Measurements from ENCODE around the gene SH3RF3. TPM values are rescaled to one million over a fixed set of nuclear protein-coding genes. Genes with fewer than 3 reads are reported as not detected.

Gene SH3RF3
- polyA plus RNA-seq, 3 donors from 2014 or later, result not detected

DNA sequence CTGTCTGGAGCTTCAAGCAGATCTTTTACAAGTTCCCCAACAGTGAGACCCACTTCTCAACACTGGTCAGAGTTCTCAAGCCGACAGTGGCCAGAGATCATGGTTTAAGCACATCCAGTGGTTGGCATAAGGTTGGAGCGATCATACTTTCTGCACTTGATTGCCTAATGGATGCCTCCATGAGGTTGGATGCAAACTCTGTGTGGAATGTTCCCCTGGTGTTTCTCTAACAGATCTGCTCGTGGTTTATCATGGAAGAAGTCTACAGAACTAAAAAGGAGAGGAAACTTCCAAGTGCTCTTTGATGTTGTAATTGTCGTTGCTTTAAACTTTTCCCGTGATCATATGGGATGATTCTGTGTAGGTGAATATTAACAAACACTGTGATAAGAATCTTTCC, 60.7 kb downstream of the SH3RF3 start:
- Mint-ChIP-seq H3K4me3 (no peak overlapping the region), H3K4me1 (no peaks in the 10 kb centered on the region), H3K27me3 (ENCODE audit: low read depth in 3 of 3) (peaks cover 0 to 12% (median 6%) of the 10 kb centered on the region in 3 donors), H3K27ac (no peak overlapping the region), H3K9me3 (no peaks in the 10 kb centered on the region), H3K36me3 (no peaks in the 10 kb centered on the region)
- no peak for DNase-seq

DNA sequence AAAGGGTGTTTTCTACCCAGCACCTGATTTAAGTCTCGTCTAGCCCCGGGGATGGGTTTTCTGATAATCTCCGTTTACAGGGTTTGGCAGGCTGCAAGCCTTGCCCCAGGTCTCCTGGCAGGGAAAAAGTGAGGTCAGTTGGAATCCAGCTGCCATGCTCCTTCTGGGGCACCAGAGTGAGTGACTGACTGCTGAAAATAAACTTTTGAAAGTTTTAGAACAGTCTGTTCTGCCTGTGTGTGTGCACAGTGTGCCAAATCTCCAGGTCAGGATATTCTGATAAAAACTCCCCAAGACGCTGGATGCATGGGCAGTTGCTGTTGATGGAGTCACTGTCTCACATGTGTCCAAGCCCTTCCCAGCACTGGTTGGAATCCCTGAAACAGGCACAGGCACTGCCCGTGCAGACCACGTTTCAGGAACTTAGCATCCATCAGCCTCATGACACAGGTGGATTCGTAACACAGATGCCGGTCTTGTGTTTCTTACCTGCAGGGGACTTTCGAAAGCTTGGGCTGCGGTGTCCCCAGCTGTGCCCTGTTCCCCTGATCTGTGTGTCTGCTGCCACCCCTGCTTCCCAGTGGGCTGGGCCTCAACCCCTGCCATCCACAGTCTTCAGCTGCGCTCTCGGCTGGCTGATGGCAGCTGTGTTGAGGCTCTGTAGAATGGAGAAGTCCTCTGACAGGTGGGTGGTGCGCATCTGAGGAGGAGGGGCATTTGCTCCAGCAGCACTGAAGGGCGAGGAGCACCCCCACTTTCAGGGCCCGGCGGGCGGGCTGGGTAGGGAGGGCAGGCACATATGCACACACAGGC, 65.0 kb downstream of the SH3RF3 start:
- Mint-ChIP-seq H3K9me3 (no peaks in the 10 kb centered on the region), H3K4me3 (no peak overlapping the region), H3K36me3 (no peaks in the 10 kb centered on the region), H3K27me3 (ENCODE audit: low read depth in 3 of 3) (peaks cover 0 to 10% (median 8%) of the 10 kb centered on the region in 3 donors), H3K27ac (no peak overlapping the region), H3K4me1 (no peaks in the 10 kb centered on the region)
- DNase-seq, result no peak

DNA sequence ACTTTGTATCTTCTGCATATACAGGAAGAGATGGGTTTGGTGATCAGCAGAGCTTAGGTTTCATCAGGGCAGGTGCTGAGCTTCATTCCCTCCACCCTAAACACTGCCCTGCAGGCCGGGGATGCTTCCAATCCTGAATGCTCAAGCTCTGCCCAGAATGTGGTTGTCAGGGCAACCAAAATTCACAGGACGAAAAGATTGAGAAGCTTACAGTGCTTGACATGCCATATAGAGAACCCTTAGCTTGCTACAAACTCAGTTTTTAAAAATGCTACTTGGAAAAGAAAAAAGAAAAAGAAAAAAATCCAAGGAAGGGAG, 65.6 kb downstream of the SH3RF3 start:
- Mint-ChIP-seq H3K9me3 (no peaks in the 10 kb centered on the region), H3K27me3 (ENCODE audit: low read depth in 3 of 3) (peaks cover 0 to 10% (median 8%) of the 10 kb centered on the region in 3 donors), H3K36me3 (no peaks in the 10 kb centered on the region), H3K4me3 (no peak overlapping the region), H3K4me1 (no peaks in the 10 kb centered on the region), H3K27ac (no peak overlapping the region)
- no peak for DNase-seq

DNA sequence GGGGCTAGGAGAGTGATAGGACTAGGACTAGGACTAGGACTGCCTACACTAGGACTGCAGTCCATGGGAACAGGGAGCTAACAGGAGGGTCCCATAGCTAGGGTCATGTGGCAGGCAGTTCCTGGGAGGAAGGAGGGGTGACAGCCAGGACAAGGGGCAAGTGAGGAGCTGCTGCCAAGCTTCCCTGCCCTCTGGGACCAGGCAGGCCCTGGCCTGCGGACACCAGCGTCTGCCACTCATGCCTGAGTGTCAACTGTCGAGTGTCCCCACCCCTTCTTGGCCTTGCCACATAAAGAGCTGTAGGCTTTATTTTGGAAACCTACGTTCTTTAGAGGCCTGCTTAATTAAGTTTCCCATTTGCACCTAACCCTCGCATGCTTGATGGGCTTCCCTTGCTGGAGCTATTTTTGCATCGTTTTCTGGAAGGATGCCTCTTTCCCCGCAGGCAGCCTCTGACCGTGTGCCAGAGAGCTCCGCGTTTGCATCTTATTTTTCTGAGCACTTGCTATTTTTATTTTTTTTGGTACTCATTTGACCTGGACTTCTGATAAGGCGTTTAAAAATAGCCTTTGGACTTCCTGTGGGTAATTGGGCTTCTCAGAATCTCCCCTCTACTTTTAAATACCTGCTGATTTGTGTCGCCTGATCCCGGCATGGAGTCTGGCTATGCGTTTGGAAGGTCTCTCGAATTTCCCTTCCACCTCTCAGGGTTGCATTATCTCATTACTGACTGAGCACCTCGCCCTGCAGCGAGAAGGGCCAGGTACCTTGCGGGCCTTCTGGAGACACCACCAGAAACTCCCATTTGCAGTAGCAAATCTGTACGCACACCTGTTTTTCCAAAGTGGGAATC, 66.4 kb downstream of the SH3RF3 start:
- H3K27me3 Mint-ChIP-seq (ENCODE audit: low read depth in 3 of 3), result peaks cover 0 to 10% (median 6%) of the 10 kb centered on the region in 3 donors
- no peaks in the 10 kb centered on the region for H3K4me1 Mint-ChIP-seq
- H3K27ac Mint-ChIP-seq, result no peak overlapping the region

DNA sequence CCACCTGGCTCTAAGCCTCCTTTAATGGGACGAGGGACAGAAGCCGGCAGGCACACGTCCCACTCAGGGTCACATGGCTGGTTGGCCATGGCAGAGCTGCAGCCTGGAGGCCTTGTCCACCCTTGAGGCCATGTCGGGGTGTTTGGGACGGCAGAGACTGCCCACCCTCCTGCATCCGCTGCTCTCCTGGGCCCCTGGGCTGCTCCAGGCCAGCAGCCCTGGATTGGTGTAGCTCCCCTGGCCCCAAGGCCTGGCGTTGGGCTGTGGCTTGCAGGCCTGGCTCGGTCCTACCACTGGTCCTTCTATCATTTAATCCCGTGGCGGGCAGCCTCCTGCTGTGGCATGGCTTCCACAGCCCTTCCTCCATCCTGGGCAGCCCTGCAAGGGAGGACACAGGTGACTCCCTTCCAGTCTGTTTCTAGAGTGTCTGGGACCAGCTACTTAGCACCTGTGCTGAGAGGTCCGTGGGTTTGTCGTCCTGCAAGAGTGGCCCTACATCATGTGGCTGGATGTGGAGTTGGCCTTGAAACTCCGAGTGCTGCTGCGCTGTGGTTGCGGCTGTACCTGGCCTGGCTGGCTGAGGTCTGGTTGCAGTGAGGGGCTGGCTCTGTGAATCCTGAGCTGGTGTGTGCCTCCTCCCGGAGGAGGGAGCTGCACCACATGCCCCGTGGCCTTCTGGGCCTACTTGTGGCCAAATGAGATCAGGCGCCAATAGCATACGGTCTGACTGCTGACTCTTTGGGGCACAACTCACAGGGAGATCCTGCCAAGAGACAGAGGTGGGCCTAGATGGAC, 67.3 kb downstream of the SH3RF3 start:
- no peak overlapping the region for H3K4me3 Mint-ChIP-seq
- no peak for DNase-seq
- H3K27me3 Mint-ChIP-seq (ENCODE audit: low read depth in 3 of 3), result peaks cover under 1 to 9% (median 4%) of the 10 kb centered on the region in 3 donors
- H3K27ac Mint-ChIP-seq, result no peak overlapping the region
- H3K9me3 Mint-ChIP-seq, result no peaks in the 10 kb centered on the region
- no peaks in the 10 kb centered on the region for H3K4me1 Mint-ChIP-seq
- no peaks in the 10 kb centered on the region for H3K36me3 Mint-ChIP-seq

More for the DNA sequence above, 66.4 kb downstream of the SH3RF3 start:
- no peaks in the 10 kb centered on the region for H3K36me3 Mint-ChIP-seq
- no peak overlapping the region for H3K4me3 Mint-ChIP-seq
- no peaks in the 10 kb centered on the region for H3K9me3 Mint-ChIP-seq
- no peak for DNase-seq

DNA sequence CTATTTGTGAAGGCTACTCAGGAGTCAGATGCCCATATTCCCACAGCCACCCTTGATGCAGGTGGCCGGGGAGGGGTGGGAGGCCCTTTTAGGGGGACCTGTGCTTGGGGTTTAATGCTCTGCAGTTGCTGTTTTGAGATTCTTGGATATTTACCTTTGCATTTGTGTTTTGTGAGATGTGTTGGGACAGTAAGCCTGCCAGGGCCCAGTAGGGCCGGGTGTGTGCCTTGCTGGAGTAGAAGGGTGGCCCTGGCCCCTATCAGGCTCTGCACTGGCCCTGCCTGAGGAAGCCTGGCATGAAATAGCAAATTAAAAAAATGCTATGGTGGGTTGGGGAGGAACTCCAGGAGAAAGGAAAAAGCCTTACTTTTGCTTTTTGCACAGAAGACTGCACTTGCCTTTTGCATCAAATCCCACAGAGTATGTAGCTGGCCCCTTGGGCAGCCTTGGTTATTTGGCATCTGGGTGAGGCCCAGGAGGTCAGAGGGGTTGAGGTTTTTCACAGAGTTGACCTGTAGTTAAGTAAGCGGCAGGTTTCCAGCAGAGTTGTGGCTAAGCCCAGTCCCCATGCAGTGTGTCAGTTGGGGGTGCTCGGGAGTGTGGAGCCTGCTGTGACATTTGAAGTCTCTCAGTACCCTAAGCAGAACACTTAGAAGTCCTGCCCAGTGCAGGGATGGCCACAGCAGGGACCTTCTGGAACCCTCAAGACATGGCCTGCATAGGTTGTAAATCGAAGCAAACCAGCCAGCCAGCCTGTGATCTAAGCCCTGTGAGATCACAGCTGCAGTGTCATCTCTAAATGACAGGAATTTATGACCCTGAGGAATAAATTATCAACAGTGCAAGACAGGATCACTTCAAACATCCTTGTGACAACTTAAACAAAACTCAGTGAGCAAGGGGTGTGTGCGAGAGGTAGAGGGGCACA, 68.8 kb downstream of the SH3RF3 start:
- DNase-seq, result no peak
- Mint-ChIP-seq H3K36me3 (no peaks in the 10 kb centered on the region), H3K27ac (no peak overlapping the region), H3K9me3 (no peaks in the 10 kb centered on the region), H3K4me1 (no peaks in the 10 kb centered on the region), H3K27me3 (ENCODE audit: low read depth in 3 of 3) (peaks cover 3 to 5% (median 4%) of the 10 kb centered on the region in 3 donors), H3K4me3 (no peak overlapping the region)

DNA sequence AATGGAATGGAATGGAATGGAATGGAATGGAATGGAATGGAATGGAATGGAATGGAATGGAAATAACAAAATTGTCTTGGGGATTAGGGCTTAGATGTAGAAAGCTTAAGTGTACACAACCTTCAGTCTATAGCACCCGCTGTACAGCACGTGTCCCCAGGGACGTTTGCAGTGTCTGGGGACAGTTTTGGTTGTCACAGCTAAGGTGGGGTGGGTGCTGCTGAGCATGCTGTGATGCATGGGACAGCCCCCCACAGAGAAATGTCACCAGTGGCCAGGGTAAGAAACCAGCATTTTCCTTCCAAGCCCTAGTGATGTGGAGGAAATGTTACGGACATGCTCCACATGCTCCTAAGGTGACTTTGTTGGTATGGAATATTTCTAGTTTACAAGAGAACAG, 70.8 kb downstream of the SH3RF3 start:
- H3K36me3 Mint-ChIP-seq, result no peaks in the 10 kb centered on the region
- no peaks in the 10 kb centered on the region for H3K9me3 Mint-ChIP-seq
- H3K27me3 Mint-ChIP-seq (ENCODE audit: low read depth in 3 of 3), result peaks cover 4 to 7% (median 6%) of the 10 kb centered on the region in 3 donors
- no peak for DNase-seq
- H3K4me1 Mint-ChIP-seq, result peaks cover 7 to 15% of the 10 kb centered on the region in 2 donors
- H3K27ac Mint-ChIP-seq, result no peak overlapping the region
- H3K4me3 Mint-ChIP-seq, result no peak overlapping the region

DNA sequence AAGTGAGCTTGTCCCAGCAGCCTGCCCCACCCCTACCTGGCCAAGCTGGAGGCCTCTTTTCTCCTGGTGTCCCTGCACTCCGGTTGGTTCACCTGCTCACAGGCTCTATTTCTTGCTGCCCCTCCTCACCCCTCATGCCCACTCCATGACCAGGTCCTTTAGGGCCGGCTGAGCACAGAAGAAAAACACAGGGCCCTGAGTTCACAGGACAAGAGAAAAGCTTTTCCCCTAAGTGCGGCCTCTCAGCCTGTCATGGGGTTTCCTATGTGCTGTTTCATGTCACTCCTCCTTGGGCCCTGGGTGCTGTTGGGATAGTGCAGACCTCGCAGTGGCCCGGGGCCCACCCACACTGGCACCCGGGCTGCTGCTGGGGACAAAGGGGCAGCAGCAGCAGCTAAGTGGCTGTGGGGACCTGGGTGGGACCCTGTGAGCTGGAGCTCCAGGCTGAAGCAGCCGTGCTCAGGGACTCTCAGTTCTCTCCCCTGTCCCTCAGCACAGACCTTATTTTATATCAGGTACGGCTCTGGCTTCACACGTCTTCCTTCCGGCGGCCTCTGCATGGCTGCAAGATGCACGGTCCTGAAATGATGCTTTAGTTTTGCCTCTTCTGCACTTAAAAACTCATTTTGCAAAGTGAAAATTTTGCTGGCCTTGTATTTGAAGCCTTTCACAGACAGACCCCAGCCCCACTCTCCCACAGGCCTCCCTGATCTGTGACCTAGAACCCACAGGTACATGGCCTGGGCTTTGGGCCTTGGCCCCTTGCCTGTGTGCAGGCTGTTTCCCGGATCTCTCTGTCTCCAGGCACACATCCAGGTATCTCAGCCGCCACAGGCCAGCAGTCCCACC, 71.8 kb downstream of the SH3RF3 start:
- H3K27ac Mint-ChIP-seq, result no peak overlapping the region
- DNase-seq, result no peak
- H3K4me3 Mint-ChIP-seq, result no peak overlapping the region
- peaks cover 14 to 22% of the 10 kb centered on the region in 2 donors for H3K4me1 Mint-ChIP-seq
- H3K27me3 Mint-ChIP-seq (ENCODE audit: low read depth in 3 of 3), result peaks cover 5 to 9% (median 6%) of the 10 kb centered on the region in 3 donors
- H3K9me3 Mint-ChIP-seq, result no peaks in the 10 kb centered on the region
- no peaks in the 10 kb centered on the region for H3K36me3 Mint-ChIP-seq

DNA sequence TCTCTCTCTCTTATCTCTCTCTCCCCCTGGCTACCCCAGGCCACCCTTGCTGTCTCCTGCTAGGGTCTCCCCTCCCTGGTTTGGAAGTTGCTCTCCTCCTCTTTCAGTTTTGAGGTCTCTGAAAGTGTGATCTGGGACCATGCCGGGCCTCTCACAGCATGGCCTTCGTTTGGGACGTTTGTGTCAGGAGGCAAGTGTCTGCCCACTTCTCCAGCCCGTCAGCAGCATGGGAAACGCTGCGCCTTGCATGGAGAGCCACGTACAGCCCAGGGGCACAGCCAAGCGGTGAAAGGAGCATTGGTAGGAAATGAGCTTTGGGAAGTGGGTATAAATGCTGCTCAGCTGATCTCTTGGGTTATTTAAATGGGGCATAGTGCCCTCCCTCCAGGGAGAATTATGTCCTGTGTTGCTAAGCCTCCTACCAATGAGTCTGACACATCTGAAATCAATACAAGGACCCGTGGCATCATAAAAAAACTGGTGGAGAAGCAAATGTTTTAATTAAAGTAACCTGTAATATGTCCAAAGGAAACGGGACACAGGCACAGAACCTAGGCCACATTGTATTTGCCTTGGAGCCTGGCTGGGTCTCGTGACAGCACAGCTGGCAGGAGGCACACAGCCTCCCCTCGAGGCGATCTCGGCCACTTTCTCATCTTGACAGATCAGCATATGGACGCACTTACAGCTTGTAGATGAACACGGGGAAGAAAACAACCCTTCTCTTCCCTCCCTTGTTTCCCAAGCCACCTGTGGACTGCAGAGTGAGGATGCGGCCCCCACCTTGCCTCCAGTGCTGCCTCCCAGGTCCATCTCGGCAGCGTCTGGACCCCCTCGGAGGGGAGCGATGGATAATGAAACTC, 72.7 kb downstream of the SH3RF3 start:
- Mint-ChIP-seq H3K27ac (no peak overlapping the region), H3K9me3 (no peaks in the 10 kb centered on the region), H3K36me3 (no peaks in the 10 kb centered on the region), H3K4me3 (no peak overlapping the region), H3K4me1 (peaks cover 17 to 26% of the 10 kb centered on the region in 2 donors), H3K27me3 (ENCODE audit: low read depth in 3 of 3) (peaks cover 6 to 10% (median 6%) of the 10 kb centered on the region in 3 donors)
- DNase-seq, result no peak

DNA sequence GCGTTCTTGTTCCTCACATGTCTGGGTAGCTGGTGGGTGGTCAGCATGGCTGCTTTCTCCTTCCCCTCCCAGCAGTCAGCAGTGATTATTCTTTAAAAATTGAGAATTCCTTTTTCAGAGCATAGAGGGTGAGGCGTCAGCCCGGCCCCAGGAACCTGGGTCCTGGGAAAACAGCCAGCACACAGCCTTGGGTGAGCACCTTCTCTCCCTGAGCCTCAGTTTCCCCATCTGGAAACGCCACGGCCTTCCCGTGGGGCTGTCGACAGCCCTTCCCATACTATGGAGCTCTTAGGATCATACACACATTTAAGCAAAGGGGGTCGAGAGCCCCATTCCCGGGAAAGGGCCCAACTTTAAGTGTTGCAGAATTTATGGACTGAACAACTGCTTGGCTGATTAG, 73.5 kb downstream of the SH3RF3 start:
- Mint-ChIP-seq H3K4me3 (no peak overlapping the region), H3K27me3 (ENCODE audit: low read depth in 3 of 3) (peaks cover 6 to 12% (median 7%) of the 10 kb centered on the region in 3 donors), H3K9me3 (no peaks in the 10 kb centered on the region), H3K36me3 (no peaks in the 10 kb centered on the region), H3K27ac (peak overlapping the region in 1 of 6 donors; percentile 13), H3K4me1 (peaks cover 23 to 33% of the 10 kb centered on the region in 2 donors)
- no peak for DNase-seq

DNA sequence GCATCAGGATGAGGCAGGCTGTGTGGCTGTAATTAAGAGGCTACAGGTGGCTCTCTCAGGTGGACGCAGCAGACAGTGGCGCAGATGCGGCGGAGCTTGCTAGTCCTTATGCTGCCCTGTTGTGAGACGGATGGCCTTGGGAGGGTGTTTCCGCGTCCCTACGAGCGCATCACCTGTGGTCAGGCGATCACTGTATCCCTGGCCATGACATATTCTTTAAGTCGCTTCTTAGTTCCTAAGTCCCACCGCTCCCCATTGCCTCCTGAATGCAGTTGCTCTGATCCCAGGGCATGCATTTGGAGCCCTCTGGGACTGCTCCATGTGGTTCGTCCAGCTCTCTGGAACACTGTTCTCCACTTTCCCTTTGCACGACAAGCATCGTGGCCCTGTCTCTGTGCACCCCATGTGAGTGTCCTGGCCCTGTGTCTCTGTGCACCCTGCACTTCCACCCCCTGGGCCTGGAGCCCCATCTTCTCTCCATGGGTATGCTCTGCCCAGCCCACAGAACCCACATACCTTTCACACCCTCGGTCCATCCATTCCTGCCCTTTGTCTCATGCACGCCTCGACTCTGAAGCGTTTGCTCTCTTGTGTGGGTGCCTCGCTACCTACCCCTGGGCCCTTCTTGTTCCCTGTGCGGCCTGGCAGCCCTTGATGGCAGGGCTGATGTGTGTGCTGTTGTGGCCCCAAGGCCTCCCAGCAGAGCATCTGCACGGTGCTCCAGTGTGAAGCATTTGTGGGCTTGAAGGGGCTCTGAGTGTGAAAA, 74.4 kb downstream of the SH3RF3 start:
- H3K9me3 Mint-ChIP-seq, result no peaks in the 10 kb centered on the region
- peak overlapping the region in 1 of 5 donors; percentile 8 for H3K4me3 Mint-ChIP-seq
- DNase-seq, result no peak
- H3K36me3 Mint-ChIP-seq, result no peaks in the 10 kb centered on the region
- H3K4me1 Mint-ChIP-seq, result peaks cover 23 to 33% of the 10 kb centered on the region in 2 donors
- peaks cover 6 to 12% (median 7%) of the 10 kb centered on the region in 3 donors for H3K27me3 Mint-ChIP-seq (ENCODE audit: low read depth in 3 of 3)
- peak overlapping the region in 1 of 6 donors; percentile 13 for H3K27ac Mint-ChIP-seq
